ENCODE measurements around the gene CCDC66. TPM values are rescaled to one million over a fixed set of nuclear protein-coding genes. Genes with fewer than 3 reads are reported as not detected.
"Not testable (repeated sequence)": the region's sequence is repeated elsewhere in the genome, so short reads cannot be mapped to it uniquely, and the experiment has no call there.

The CCDC66 gene
- 8.5 and 12.6 TPM in 2 replicates for total RNA-seq
- 6.5 TPM for polyA plus RNA-seq (2012)

DNA sequence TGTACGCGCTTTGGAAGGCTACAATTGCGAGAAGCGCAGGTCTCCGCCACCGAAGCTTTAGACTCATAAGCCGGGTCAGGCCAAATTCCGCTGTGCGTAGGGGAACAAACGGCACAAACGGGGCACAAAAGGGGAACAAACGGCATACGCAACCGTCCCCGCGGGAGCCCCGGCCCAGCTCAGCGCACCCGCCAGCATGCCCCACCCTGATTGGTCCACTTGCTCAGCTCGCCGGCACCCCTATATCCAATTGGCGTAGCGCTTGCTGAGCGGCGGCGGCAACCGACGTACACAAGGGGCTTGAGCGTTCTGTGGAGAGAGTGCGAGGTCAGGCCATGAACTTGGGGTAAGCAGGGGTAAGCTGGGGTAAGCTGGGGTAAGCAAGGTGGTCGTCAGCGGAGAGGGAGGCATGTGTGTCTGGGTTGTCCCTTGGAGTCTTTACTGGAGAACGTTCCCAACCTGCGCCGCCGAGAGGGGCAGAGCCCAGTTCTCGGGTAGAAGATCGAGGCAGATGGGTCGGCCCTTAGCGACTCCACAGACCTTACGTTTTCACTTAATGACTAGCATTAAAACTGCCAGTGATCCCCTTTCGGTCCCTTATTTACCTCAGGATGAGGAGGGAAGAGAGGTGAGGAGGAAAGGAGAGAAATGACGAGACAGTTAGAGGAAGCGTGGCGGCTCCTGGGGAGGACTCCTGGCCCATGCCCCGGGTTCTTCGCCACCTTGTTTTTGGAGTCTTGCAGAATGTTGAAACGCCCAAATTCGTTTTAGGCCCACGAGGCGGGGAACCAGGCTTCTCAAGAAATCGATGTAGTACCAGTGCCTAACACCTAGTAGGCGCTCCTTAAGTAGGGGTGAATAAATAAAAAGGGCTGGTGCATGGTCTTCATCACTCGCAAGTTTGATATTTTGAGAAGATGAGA is at the start of gene CCDC66:
TSS of gene CCDC66 (plus strand) at position 268 of the 923 bp plus-strand sequence. CDS start at position 336, 68 bp downstream.
- DNase-seq (ENCODE audit: low read depth), result peak; percentile 94

DNA sequence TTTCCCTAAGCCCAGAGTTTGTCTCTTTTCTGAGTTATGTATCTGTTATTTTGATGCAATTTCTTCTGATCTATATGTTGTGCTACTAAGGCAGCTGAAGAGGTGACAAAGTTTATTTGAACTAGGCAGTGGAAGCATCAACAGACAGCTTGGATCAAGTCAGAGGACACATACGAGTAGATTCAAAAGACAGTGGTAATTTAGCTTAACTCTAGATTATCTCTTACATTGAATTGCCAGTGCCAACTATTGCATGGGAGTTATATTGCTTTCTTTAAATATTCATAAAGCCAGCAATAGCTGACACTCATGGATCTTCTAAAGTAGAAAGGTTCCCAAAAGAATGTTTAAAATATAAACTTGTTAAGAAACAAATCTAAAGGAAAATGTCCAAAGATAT is 37.3 kb upstream of the CCDC66 start:
- no peak for DNase-seq (ENCODE audit: low read depth)

DNA sequence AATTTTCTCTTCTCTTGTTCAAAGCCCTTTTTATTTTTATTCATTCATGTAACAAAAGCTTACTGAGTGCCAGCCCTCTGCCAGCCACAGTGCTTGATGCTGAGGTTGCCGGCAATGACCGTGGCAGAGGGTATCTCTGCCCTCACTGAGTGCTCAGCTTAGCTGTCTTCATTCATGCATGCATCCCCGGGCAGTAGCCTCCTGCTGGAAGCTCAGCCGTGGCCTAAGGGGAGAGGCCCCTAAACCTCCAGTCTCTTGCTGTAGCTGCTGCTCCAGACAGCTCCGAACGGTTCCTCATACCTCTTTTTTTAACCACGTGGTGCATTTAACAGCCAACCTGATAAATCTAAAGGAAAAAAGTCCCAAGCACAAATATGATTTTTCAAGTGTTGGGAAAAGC is 34.6 kb upstream of the CCDC66 start:
- no peak for DNase-seq (ENCODE audit: low read depth)

DNA sequence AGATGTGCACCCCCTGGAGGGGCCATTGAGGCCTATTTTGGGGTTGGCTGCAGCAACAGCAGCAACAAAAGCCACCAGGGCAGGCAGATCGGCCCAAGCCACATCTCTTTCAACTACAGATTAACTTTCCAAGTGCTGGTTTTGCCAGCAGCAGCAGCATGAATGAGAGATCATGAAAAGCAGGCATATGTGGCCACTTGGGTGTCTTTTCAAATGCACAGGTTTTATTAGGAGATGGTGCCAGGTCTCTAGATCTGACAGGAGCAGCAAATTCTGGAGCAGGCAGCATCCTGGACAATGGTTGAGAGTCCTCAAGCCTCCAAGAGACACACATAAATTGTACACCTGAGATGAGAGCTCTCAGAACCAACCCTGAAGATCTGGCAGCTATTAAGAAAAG is 31.7 kb upstream of the CCDC66 start:
- DNase-seq (ENCODE audit: low read depth), result no peak

DNA sequence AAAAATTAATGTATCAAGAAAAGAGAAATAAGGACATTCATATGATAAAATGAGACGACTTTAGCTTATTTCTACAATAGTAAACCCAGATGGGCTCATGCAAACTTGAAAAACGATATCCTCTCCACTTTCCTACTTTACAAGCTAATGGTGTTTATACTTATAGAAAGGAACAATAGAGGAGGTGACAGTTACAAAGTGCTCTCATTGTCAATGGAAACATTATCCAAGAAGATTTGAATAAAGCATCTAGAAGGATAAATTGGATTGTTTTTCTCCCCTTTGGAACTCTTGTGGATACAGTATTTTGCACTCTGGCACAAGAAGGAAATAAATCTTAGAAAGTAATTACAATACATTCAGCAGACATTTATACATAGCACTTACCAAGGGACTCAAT is 20.2 kb upstream of the CCDC66 start:
- no peak for DNase-seq (ENCODE audit: low read depth)

DNA sequence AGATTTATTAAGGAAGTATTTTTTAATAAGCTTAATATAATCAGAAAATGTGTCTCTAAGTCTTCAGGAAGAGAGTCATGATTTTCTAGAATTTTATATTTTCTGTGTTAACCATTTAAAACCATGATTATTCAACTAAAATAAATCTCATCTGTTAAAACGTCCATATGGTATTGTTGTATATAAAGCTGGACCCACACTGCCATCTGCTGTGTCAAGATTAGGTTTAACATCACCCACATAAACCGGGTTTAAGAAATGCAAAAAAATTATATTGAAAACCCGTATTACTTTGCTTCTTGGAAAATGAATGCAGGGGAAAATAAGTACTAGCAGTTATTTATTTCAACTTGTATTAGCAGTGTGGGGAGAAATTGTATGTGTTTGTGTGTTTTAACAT is 9.5 kb upstream of the CCDC66 start:
- no peak for DNase-seq (ENCODE audit: low read depth)

DNA sequence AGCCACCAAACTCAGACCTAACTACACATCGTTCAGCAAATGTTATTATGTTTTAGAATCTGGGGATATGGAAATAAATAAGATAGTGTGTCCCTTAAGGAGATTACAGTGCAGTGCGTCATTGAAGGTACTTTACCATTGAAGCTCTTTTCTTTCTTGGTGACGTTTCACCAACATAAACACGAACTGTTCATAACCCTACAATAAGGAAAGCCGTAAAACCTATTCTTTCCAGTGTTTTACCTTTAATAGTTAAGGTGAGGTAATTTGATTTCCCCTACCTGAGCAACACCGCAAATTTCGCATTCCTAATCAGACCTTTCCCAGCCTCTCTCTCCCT is 826 bp downstream of the CCDC66 start:
- no peak for DNase-seq (ENCODE audit: low read depth)

DNA sequence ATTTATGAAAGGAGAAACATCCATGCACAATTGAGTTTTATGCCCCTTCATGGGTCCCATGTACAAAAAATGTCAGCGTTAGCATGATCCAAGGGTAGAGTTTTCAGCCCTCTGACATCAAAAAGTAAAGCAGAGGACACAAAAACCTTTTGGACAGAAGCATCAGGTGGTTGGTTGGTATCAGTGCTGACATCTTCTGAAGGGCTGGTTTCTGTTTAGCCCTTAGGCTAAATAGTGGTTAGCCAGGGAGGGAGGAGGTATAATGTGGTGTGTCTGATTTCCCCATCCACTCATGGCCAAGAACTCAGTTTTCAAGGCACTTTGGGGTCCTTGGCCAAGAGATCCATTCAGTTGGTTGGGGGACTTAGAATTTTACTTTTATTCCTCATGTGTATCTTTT is 16.5 kb downstream of the CCDC66 start:
- no peak for DNase-seq (ENCODE audit: low read depth)

DNA sequence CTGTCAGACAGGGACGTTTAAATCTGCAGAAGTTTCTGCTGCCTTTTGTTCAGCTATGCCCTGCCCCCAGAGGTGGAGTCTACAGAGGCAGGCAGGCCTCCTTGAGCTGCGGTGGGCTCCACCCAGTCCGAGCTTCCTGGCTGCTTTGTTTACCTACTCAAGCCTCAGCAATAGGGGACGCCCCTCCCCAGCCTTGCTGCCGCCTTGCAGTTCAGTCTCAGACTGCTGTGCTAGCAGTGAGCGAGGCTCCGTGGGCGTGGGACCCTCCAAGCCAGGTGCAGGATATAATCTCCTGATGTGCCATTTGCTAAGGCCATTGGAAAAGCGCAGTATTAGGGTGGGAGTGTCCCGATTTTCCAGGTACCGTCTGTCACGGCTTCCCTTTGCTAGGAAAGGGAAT is 25.0 kb downstream of the CCDC66 start:
- DNase-seq (ENCODE audit: low read depth), result not testable (repeated sequence)

DNA sequence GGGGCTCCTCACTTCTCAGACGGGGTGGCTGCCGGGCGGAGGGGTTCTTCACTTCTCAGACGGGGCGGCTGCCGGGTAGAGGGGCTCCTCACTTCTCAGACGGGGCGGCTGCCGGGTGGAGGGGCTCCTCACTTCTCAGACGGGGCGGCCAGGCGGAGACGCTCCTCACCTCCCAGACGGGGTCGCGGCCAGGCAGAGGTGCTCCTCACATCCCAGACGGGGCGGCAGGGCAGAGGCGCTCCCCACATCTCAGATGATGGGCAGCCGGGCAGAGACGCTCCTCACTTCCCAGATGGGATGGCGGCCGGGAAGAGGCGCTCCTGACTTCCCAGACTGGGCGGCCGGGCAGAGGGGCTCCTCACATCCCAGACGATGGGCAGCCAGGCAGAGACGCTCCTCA is 27.3 kb downstream of the CCDC66 start:
- DNase-seq (ENCODE audit: low read depth), result not testable (repeated sequence)

DNA sequence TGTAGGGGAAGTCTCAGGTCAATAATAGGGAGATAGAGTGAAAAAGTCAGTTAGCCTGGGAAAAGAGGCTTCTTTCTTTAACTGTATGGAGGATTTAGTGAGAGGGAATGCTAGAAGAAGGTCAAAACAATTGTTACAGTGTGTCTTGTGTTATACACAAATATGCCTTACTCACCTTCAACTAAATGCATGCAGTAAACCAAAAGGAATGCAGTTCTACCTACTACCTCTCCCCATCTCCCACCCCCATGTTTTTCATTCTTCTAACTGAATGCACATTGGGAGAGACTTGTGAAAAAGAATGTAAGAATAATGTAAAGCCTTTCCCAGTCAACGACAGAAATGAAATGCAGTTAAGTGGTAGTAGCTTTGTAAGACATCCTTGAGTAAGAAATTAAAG is 33.8 kb downstream of the CCDC66 start:
- no peak for DNase-seq (ENCODE audit: low read depth)

DNA sequence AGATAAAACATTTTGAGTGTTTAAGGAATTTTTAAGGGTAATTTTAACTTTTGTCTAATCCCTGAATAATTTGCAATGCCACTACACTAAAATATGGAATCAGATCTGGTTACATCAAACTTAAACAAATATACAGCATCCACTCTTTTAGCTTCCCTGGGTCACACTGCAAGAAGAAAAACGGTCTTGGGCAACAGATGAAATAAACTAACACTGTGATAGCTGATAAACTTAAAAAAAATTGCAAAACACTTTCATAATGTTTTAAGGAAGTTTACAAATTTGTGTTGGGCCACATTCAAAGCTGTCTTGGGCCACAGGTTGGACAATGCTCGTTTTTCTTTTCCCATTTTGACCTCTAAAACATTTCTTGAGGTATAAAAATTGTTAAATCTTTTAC is 34.3 kb downstream of the CCDC66 start:
- no peak for DNase-seq (ENCODE audit: low read depth)

DNA sequence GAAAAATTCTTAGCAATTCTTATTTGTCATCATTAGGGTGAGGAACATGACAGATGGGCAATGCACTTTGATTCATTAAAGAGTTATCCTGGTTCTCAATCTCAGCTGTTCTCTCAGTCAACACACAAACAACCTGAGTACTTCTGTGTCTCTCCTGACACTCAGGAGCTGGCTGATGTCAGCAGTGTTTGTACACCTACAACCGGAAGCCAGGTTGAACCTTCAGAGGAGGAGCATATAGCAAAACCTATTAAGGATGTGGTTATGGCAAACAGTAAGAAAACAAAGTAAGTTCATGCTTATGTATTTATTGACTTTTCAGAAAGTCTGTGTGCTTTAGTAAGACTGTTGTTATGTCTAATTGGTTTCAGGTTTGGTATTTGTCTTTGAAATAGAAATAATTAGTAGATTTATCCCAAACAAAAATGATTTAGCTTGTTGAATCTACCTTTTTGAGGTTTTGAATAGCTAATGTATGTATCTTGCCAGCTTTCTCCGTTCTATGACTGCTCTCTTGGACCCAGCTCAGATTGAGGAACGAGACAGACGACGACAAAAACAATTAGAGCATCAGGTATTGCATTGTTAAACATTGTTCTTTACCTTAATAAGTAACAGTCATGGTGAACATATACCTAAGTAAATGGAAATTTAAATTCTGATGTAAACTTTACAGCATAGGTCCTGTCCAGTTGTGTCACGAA is 36.6 kb downstream of the CCDC66 start:
- no peak for DNase-seq (ENCODE audit: low read depth)

DNA sequence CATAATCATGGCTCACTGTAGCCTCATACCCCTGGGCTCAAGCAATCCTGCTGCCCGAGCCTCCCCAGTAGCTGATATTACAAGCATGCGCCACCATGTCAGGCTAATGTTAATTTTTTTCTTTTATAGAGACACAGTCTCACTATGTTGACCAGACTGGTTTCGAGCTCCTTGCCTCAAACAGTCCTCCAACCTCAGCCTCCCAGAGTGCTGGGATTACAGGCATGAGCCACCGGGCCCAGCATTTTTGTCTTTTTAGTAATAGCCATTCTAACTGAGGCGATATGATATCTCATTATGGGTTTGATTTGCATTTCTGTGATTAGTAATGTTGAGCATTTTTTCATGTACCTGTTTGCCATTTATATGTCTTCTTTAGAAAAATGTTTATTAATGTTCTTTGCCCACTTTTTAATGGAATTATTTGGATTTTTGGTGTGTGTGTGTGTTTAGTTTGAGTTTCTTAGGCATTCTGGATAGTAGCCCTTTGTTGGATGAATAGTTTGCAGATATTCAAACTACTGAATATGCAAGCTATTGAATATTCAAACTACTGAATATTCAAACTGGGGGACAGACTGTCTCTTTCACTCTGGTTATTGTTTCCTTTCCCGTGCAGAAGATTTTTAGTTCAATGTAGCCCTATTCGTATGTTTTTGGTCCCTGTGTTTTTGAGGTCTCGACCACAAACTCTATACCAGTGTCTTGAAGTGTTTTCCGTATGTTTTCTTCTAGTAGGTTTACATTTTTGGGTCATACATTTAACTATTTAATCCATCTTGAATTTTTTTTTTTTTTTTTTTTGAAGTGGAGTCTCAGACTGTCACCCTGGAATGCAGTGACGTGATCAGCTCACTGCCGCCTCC is 39.2 kb downstream of the CCDC66 start:
- no peak for DNase-seq (ENCODE audit: low read depth)

DNA sequence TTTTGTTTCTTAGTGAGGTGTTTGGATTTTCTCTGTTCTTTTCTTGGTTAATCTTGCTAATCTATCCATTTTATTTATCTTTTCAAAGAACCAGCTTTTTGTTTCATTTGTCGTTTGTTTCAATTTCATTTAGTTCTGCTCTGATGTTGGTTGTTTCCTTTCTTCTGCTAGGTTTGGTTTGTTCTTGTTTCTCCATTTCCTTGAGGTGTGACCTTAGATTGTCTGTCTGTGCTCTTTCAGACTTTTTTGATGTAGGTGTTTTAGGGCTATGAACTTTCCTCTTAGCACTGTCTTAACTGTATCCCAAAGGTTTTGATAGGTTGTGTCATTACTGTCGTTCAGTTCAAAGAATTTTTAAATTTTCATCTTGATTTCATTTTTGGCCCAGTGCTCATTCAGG is 51.5 kb downstream of the CCDC66 start:
- not testable (repeated sequence) for DNase-seq (ENCODE audit: low read depth)

DNA sequence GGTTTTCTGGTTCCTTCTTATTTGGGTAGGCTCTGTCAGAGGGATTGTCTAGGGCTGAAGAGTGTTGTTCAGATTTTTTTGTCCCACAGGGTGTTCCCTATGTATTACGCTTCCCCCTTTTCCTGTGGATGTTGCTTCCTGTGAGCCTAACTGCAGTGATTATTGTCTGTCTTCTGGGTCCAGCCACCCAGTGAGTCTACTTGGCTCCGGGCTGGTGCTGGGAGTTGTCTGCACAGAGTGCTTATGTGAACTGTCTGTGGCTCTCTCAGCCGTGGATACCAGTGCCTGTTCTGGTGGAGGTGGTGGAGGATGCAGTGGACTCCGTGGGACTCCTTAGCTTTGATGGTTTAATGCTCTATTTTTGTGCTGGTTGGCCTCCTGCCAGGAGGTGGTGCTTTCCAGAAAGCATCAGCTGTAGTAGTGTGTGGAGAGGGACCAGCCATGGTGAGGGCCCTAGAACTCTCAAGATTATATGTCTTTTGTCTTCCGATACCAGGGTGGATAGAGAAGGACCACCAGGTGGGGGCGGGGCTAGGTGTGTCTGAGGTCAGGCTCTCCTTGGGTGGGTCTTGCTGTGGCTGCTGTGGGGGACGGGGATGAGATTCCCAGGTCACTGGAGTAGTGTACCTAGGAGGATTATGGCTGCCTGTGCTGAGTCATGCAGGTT is 53.8 kb downstream of the CCDC66 start:
- DNase-seq (ENCODE audit: low read depth), result peak; percentile 55

DNA sequence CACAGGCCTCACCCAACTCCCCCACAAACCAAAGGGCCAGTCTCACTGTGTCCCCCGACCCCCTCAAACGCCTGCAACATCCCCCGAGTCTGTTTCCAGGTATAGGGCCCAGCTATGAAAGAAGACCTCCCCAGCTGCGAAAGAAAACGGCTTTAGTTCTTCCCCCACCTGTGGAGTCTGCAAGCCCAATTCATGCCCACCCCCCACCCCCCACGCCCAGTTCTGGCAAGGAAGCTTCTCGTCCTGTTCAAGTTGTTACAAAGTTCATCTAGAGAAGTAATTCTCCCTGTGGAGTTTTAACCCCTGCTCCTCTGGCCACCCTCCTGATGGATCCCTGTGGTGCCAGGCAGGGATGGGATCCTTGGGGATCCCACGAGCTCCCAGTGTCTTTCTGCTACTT is 54.4 kb downstream of the CCDC66 start:
- no peak for DNase-seq (ENCODE audit: low read depth)

DNA sequence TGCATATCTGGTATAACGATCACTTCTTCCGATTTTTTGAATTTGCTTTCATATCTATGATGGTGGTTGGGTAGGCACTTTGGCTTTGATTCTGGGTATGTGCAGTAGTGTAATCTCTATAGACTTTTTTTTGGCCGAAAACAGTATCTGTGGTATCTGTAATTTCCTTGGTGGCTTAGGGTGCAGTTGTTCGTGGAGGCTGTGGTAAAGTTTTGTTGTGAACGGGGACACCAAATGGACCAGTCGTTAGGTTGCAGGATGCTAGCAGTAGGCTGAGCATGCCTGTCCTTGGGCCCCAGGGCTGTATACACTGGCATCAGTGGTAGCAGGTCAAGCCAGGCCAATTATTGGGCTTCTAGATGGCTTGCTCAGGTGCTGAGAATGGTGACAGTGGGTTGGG is 55.2 kb downstream of the CCDC66 start:
- no peak for DNase-seq (ENCODE audit: low read depth)

DNA sequence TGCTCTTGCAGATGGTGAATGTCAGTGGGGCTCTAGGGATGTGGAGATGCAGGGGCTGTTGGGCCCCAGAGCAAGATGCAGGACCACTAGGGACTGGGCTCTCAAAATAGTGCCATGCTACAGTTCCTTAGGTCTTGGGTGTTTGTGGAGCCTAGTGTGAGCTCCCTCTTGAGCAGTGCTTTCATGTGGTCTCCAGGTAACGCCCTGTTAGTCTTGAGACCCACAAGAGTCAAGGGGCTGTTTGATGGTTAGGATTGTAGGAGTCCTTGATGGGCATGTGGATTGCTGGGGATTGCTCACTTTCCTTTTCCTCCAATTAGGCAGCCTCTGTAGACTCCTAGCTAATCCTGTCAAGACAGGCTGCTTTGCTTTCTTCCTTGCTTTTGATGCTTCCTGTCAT is 56.0 kb downstream of the CCDC66 start:
- no peak for DNase-seq (ENCODE audit: low read depth)

DNA sequence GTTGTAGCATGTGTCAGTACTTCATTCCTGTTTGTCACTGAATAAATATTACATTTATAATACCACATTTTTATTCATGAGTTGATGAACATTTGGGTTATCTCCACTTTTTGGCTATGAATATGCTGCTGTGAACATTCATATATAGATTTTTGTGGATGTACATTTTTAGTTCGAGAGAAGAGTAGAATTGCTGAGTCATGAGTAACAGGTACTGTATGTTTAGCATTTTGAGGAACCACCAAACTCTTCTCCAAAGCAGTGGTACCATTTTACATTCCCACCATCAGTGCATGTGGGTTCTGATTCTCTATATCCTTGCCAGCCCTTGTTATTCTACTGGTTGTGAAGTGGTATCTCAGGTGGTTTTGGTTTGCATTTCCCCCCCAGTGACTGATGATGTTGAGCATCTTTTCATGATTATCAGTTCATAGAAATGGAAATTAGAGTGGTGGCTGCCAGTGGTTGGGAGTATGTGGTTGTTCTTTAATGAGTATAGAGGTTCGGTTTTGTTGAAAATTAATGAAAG is 59.6 kb downstream of the CCDC66 start:
- no peak for DNase-seq (ENCODE audit: low read depth)

DNA sequence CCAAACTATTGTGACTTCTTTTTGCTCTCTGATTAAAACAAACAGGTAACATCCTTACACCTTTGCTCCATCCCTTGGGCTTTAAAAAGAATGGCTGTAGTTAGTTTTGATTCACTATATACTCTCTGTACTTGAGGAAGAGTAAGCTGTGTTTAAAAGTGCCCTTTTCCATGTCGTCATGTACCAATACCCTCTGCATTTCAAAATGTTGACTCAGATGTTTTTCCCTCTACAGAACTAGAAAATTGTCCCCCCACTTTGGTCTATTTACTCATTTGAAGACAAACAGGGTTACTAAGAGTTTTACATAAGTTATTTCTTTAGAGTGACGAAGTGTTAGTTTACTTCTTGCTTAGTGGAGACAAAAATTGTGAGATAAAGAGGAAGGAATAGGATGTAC is 63.4 kb downstream of the CCDC66 start:
- no peak for DNase-seq (ENCODE audit: low read depth)

All from myocyte (in vitro differentiated cells).